Pancreas (tissue), 10 donors: ENCODE measurements around the gene ZBTB11. TPM values are rescaled to one million over a fixed set of nuclear protein-coding genes. Genes with fewer than 3 reads are reported as not detected.
"Not testable (repeated sequence)": the region's sequence is repeated elsewhere in the genome, so short reads cannot be mapped to it uniquely, and the experiment has no call there.

Source experiments
- ATAC-seq, 4 donors: fragments of 200-7000 bp; cut with Tn5 transposase; one replicate each; pipeline versions ENCODE4 v1.8.0 to v1.9.1; 2020; ENCODE audit warnings: mild to moderate bottlenecking in 4 of 4, moderate library complexity in 4 of 4
- DNase-seq, 6 donors: peaks; one replicate each; pipeline ENCODE4 v3.0.0-alpha.2; 2020
- FAIRE-seq: peaks from 2 replicates; lab custom pipeline; 2012; peaks lifted over from hg19 to GRCh38; lab: Jason Lieb, UNC
- H3K27ac ChIP-seq, 4 donors: fragments of 200-600 bp; sonication (generic); 1 replicate in 3 of 4; 2 replicates in 1 of 4; pipeline versions ENCODE4 v1.5.0 to v1.8.0; 2020
- H3K27me3 ChIP-seq, 4 donors: fragments of 200-600 bp; one replicate each; pipeline ENCODE4 v1.8.0; 2021
- H3K36me3 ChIP-seq, 3 donors: fragments of 200-600 bp; sonication (generic) in 1 of 3; one replicate each; pipeline versions ENCODE4 v1.5.0 to v1.8.0; 2020 to 2021
- H3K4me1 ChIP-seq, 3 donors: fragments of 200-600 bp; one replicate each; pipeline ENCODE4 v1.8.0; 2021
- H3K4me3 ChIP-seq, 4 donors: fragments of 200-600 bp; sonication (generic) in 2 of 4; one replicate each; pipeline versions ENCODE4 v1.5.0 to v1.8.0; 2020 to 2021
- H3K9me3 ChIP-seq, 4 donors: fragments of 200-600 bp; one replicate each; pipeline ENCODE4 v1.8.0; 2021
- WGBS, 2 donors: extraction: QIAGEN DNeasy Blood & Tissue Kit; methylation state at CpG; one replicate each; pipeline ENCODE4 v1.1.7; 2013; 5-methylcytosine and 5-hydroxymethylcytosine counted together
- intact Hi-C, 3 donors: fragments of 100-400 bp; cut with DNase I; formaldehyde crosslinking; loops; one replicate each; pipeline versions ENCODE4 v1.11.1 to v1.14.2; 2022
- polyA plus RNA-seq, 2 donors: library from polyadenylated mRNA; stranded (reverse); fragments of 200-250 nt; gene quantifications; one replicate each; pipeline ENCODE4 v1.2.3, GENCODE V29; 2013
- total RNA-seq, 6 donors: library from RNA; stranded (reverse); fragmentation: NEBNext Ultra II Directional in 4 of 6; extraction: Animal tissue kit (Norgen Biotek cat#: 25700) in 4 of 6; gene quantifications; one replicate each; pipeline versions ENCODE4 v1.2.1 to v1.2.4, GENCODE V29; 2021 to 2023
- TF ChIP-seq, protein P1 (sequence below), 4 donors: fragments of 200-600 bp; sonication (generic) in 3 of 4; IDR thresholded peaks; one replicate each; pipeline versions ENCODE4 v1.5.0 to v1.8.0; 2021; ENCODE audit warnings: antibody characterized with exemption in 4 of 4
- donor health status: healthy with polysubstance abuse.
- donor health status: DM: no; HTN: no; CAD: no; lungs with moderate emphysema.
- donor health status: DM: no; HTN: no; CAD: no.
- donor health status: control.
- donor health status: control.
- donor health status: Bipolar disorder and iron deficiency.
- donor health status: DM: yes; HTN: yes; CAD: no.
- donor health status: DM: no; HTN: no; CAD: no.
- donor health status: DM: no; HTN: no; CAD: no.
- donor health status: DM: yes; HTN: yes; CAD: no.

Gene ZBTB11
- total and polyA plus RNA-seq, 8 donors: 4.5 to 11.0 (median 7.3) TPM

DNA sequence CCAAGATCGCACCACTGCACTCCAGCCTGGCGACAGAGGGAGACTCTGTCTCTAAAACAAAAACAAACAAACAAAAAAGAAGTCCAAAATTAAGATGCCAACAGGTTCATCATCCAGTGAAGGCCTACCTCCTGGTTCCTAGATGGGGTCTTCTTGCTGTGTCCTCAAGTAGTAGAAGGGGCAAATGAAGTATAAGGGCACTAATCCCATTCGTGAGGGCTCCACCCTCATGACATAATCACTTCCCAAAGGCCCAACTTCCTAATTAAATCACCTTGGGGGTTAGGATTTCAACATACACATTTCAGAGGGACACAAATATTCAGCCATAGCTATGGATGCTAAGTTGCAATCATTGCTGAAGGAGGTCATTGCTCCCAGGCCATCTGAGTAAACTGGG lies 57.2 kb downstream of the ZBTB11 start:
- FAIRE-seq (no peak), DNase-seq (no peak), ATAC-seq (no peak)
- no peaks in the 10 kb centered on the region for H3K36me3 ChIP-seq
- H3K9me3 ChIP-seq: no peaks in the 10 kb centered on the region
- TF ChIP-seq, protein P1, sequence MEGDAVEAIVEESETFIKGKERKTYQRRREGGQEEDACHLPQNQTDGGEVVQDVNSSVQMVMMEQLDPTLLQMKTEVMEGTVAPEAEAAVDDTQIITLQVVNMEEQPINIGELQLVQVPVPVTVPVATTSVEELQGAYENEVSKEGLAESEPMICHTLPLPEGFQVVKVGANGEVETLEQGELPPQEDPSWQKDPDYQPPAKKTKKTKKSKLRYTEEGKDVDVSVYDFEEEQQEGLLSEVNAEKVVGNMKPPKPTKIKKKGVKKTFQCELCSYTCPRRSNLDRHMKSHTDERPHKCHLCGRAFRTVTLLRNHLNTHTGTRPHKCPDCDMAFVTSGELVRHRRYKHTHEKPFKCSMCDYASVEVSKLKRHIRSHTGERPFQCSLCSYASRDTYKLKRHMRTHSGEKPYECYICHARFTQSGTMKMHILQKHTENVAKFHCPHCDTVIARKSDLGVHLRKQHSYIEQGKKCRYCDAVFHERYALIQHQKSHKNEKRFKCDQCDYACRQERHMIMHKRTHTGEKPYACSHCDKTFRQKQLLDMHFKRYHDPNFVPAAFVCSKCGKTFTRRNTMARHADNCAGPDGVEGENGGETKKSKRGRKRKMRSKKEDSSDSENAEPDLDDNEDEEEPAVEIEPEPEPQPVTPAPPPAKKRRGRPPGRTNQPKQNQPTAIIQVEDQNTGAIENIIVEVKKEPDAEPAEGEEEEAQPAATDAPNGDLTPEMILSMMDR (IDR thresholded peaks at IDR 0.05): no peak
- no peaks in the 10 kb centered on the region for H3K4me1 ChIP-seq
- H3K4me3 ChIP-seq: no peak overlapping the region
- 80 to 95% methylated on average over 3 of the region's 3 CpGs for WGBS, 2 donors
- no peak overlapping the region for H3K27ac ChIP-seq
- no peaks in the 10 kb centered on the region for H3K27me3 ChIP-seq
- intact Hi-C loops: no loop called here

DNA sequence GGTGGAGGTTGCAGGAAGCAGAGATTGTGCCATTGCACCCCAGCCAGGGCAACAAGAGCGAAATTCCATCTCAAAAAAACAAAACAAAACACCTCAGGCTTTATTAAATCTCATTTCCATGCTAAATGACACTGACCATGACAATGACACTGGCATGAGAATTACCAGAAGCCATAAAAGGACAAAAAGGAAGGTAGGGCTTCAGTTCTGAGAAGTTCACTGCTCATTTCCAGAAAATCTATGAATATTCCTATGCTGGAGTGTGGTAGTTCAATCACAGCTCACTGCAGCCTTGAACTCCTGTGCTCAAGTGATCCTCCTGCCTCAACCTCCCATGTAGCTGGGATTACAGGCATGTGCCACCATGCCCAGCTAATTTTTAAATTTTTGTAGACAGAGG lies 58.2 kb downstream of the ZBTB11 start:
- FAIRE-seq (no peak), DNase-seq (no peak), ATAC-seq (no peak)
- Histone ChIP-seq H3K4me3 (no peak overlapping the region), H3K4me1 (no peaks in the 10 kb centered on the region), H3K27me3 (no peaks in the 10 kb centered on the region), H3K9me3 (no peaks in the 10 kb centered on the region), H3K36me3 (no peaks in the 10 kb centered on the region), H3K27ac (no peak overlapping the region)
- intact Hi-C loops: no loop called here
- TF ChIP-seq, protein P1 (IDR thresholded peaks at IDR 0.05): no peak
- WGBS, 2 donors: 47 to 49% methylated on average over 1 of the region's 1 CpG

DNA sequence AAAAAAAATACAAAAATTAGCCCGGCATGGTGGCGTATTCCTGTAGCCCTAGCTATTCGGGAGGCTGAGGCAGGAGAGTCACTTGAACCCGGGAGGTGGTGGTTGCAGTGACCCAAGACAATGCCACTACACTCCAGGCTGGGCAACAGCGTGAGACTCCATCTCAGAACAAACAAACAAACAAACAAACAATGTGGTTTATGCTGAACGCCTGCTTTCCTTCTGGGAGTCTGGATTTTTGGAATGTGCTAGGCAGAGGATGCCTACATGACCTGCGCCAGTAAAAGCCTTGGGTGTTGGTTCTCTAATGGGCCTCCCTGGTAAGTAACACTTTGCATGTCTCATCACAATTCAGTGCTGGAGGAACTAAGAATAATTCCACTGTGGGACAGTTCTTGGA lies 59.5 kb downstream of the ZBTB11 start:
- WGBS, 2 donors: 78 to 85% methylated on average over 7 of the region's 7 CpGs
- H3K36me3 ChIP-seq: no peaks in the 10 kb centered on the region
- TF ChIP-seq, protein P1 (IDR thresholded peaks at IDR 0.05): no peak
- ATAC-seq (no peak), FAIRE-seq (no peak), DNase-seq (no peak)
- no peaks in the 10 kb centered on the region for H3K27me3 ChIP-seq
- no peaks in the 10 kb centered on the region for H3K9me3 ChIP-seq
- H3K4me1 ChIP-seq: no peaks in the 10 kb centered on the region
- H3K4me3 ChIP-seq: no peak overlapping the region
- no peak overlapping the region for H3K27ac ChIP-seq
- intact Hi-C loops: no loop called here

DNA sequence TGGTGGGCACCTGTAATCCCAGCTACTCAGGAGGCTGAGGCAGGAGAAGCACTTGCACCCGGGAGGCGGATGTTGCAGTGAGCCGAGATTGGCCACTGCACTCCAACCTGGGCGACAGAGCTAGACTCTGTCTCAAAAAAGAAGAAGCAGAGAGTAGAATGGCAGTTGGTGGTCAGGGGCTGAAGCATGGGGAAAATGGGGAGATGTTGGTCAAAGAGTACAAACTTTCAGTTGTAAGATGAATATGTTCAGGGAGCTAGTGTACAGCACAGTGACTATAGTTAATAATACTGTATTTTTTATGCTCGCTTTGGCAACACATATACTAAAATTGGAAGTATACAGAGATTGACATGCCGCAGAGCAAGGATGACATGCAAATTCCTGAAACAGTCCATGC lies 61.4 kb downstream of the ZBTB11 start:
- ATAC-seq (no peak), FAIRE-seq (no peak), DNase-seq (no peak)
- Histone ChIP-seq H3K27ac (no peak overlapping the region), H3K36me3 (no peaks in the 10 kb centered on the region), H3K27me3 (no peaks in the 10 kb centered on the region), H3K4me1 (no peaks in the 10 kb centered on the region), H3K9me3 (no peaks in the 10 kb centered on the region), H3K4me3 (no peak overlapping the region)
- intact Hi-C loops: no loop called here
- 85 to 89% methylated on average over 6 of the region's 6 CpGs for WGBS, 2 donors
- TF ChIP-seq, protein P1 (IDR thresholded peaks at IDR 0.05): no peak

DNA sequence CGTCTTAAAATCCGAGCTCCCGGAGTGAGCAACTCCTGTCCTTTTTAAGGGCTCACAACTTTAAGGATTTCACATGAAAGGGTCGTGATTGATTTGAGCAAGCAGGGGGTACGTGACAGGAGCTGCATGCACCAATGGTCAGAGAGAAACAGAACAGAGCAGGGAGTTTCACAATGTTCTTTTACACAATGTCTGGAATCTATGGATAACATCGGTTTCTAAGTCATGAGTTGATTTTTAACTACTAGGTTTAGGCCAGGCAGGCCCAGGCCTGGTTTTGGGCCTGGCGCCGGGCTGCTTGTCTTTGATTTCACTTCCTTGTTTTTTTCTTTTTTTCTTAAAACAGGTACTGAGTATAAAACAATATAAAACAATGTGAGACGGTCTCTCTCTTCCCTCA lies 63.9 kb downstream of the ZBTB11 start:
- ATAC-seq, H3K9me3 ChIP-seq, intact Hi-C loops, H3K4me3 ChIP-seq, H3K36me3 ChIP-seq, FAIRE-seq, H3K27ac ChIP-seq, H3K4me1 ChIP-seq, DNase-seq, H3K27me3 ChIP-seq: not testable (repeated sequence)
- 78 to 80% methylated on average over 8 of the region's 9 CpGs for WGBS, 2 donors
